ENCODE measurements around the gene USP16. TPM values are rescaled to one million over a fixed set of nuclear protein-coding genes. Genes with fewer than 3 reads are reported as not detected.

USP16 gene
- total RNA-seq, 1 donor from 2014 or later: 13.1 TPM

DNA sequence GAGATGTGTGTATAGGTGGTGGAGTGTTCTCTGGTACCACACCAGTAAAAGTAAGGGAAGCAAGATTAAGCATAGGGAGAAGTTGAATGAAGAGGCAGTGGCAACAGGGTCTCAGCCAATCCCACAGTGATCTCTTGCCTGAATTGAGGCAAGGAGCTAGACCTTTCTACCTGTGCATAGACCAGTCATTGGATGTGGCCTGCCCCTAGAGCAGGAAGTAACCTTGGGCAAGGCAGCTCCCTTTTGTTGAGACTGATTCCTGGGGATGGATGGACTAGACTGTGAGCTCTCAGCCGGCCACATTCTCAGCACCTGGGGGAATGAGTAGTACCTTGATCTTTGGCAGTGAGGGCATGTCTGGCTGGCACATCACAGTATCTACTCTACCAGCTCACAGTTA, 6.4 kb downstream of the USP16 start:
- ATAC-seq (peak; percentile 60), DNase-seq (ENCODE audit: low spot score) (no peak)

DNA sequence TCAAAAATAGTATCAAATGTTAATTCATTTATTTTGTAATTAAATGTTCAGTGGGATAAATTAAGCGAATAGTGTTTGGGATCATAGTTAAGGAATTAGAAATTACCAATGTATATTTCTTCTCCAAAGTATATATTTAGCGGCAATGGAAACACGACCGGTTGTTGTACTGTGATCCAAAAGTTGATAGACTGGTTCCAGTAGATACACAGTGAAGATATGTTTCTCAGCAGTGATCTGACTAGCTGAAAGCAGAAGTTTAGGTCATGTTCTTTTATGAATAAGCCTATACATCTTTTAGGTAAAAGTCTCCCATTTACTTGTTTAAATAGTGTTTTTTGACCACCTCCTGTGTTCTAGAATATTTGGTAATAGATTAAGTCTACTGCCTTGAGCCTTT, 8.8 kb downstream of the USP16 start:
- ATAC-seq: no peak
- DNase-seq (ENCODE audit: low spot score): no peak

DNA sequence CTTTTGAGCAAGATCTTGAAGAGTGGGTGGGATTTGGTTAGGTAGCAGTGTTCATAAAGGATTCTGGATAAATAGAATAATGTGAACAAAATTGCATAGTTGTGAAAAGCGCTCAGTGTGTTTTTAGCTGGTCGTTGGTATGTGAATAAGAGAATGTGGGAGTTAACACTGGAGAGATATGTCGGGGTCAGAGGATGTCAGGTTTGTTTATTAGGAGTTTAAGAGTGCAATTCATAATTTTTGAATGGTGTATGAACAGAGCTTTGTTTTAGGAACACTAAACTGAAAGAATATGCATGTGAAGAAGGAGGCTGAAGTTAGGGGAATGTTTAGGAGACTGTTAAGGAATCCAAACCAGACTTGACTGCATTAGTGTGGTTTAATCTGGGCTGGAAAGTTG, 9.4 kb downstream of the USP16 start:
- no peak for ATAC-seq
- DNase-seq (ENCODE audit: low spot score): no peak

DNA sequence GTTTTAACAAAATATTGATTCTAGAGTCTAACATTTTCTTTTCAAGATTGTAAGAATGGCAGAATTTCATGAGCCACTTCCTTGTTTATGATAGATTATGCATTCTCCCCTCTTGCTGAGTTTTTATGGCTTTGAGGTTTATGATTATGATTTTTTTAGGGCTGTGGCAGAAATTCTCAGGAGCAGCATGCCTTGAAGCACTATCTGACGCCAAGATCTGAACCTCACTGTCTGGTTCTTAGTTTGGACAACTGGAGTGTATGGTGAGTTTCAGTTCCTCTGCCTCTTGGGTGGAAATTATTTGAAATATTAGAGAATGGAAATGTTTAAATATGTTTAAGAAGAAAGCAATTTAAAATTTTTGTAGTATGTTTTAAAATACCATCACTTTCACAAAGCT, 10.2 kb downstream of the USP16 start:
- DNase-seq (ENCODE audit: low spot score) (no peak), ATAC-seq (no peak)

DNA sequence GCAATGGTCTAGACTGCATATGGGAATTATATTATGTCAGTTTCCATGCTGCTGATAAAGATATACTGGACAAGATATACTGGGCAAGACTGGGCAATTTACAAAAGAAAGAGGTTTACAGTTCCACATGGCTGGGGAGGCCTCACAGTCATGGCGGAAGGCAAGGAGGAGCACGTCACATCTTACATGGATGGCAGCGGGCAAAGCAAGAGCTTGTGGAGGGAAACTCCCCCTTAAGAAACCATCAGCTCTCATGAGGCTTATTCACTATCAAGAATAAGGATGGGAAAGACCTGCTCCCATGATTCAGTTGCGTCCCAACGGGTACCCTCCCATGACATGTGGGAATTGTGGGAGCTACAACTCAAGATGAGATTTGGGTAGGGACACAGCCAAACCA, 27.8 kb downstream of the USP16 start:
- DNase-seq (ENCODE audit: low spot score): no peak
- no peak for ATAC-seq

DNA sequence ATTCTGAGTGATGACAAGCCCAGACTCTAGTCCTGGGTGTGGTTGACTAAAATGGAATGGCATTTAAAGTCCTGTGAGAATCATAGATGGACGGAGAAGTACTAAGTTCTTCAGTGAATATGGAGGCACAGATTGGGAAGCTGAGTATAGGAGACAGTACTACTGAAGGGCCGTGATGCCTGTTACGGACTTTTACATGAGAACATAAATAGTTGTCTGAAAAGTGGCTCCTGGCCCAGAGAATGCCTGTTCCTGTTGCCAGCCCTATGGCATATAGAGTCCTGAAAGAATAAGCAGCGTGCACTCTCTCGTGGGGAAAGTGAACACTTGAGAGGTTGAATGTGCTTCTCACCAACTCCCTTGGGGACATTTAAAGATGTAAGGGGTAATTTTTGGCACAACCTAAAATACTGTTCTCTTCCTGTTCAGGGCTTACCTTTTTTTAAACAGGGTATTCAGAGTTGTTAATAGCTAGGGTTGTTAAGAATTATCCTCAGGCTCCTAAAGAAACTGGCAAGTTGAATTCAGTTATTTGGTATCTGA, 28.6 kb downstream of the USP16 start:
- DNase-seq (ENCODE audit: low spot score): no peak

DNA sequence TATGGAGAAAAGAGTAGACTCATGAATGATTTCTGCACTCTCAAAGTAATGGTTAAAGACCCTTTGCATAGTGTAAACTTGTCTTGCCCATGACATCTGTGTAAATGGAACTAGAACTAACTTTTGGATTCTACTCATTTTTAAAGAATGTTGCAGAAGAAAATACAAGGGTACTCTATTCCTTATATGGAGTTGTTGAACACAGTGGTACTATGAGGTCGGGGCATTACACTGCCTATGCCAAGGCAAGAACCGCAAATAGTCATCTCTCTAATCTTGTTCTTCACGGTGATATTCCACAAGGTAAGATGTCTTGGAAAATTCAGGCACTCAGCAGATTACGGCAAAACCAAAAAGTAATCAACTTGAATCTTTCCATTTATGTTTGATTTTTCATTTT, 29.2 kb downstream of the USP16 start:
- ATAC-seq (no peak), DNase-seq (ENCODE audit: low spot score) (no peak)

More for the DNA sequence above, 28.6 kb downstream of the USP16 start:
- no peak for ATAC-seq

DNA sequence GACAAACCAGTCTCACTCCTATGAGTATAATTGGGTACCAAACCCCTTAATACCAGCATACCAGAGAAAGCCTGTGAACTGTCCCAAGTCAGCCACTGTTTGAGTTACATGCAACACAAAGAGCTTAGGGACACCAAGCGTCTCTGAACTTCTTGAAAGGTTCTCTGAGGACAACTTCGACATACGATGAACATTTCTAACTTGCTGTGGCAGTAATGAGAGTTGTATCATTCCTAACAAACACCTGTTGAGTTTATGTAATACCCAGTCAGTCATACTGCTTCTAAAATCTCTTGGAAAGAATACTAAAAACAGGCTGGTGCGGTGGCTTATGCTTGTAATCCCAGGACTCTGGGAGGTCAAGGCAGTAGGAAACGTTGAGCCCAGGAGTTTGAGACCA, 30.6 kb downstream of the USP16 start:
- peak; percentile 12 for ATAC-seq

DNA sequence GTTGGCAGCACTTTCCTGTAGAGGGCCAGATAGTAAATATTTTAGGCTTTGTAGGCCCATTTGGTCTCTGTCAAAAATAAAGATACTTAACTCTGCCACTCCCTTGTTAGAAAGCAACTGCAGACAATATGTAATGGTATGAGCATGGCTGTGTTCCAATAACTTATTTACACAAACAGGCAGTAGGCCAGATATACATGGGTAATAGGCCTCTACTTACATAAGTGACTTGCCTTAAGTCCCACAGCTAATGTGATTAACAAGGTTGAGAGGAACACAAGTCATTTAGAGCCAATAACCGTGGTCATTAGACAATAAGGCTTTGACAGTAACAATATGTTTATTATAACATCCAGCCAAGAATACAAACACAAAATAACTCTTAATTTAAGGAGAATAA, 31.5 kb downstream of the USP16 start:
- ATAC-seq (no peak), DNase-seq (ENCODE audit: low spot score) (no peak)

More for the DNA sequence above, 30.6 kb downstream of the USP16 start:
- DNase-seq (ENCODE audit: low spot score): no peak

DNA sequence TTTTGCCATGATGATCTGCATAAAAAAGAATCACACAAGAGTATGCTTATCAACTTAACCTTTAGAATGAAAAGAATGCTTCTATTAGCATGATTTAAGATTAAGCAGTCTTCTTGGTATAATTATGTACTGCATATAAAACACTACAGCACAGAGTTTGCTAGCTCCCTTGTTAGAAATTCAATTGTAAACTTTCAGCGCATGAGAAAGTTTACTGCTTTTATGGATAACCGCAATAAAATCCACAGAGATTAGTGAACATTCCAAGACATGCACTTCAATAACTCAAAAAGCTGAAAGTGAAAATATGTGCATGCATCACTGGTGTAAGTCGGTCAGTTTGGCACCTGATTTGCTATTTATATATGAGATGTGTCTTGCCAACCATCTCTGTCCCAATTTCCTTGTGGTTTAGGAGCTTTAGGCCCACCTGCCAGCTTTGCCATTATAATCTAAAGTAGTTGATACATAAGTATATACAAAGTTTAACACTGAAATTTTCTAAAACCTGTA, 32.1 kb downstream of the USP16 start:
- no peak for ATAC-seq

DNA sequence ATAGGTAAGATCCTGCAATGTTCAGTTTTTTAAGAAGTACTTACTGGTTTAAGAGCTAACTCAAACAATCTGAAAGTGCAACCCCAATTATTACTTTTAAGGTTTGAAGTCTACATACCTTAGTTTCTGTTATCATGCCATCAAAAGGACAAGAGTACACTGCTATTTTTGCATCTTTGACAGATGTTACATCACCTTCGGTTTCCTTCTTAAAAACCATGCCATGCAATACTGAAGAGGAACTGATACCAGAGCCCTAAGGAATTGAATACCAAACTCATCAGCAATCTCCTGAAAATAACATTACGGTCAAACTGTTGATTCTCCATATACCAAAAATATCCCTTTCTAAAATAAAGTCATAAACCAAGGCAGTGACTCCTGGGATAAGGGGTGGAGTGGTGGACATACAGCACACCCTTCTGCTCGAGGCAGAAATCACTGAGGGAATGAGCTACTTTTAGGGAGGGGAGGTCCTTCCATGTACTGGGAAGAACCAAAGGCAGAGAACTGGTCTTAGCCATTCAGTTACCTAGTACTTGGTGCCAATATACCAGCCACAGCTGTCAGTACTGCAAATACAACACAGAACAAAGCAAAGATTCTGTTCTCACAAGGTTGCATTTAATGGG, 40.5 kb downstream of the USP16 start:
- DNase-seq (ENCODE audit: low spot score) (no peak), ATAC-seq (no peak)

More for the DNA sequence above, 32.1 kb downstream of the USP16 start:
- no peak for DNase-seq (ENCODE audit: low spot score)

DNA sequence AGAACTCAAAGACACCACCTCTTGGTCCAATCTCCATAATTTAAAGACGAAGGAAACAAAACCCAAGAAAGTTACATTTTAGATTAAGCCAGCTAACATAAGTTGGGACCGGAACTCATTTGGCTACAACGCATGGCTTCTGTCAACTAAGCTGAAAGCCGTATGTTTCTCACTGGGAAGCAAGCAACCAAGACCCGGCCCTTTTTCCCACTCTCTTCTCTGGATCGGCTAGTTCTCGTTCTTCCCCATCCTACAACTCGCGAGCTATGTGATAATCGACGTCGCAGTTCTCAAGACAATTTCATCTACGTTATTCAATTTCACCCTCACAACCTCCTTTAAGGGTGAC, 48.4 kb downstream of the USP16 start:
- no peak for DNase-seq (ENCODE audit: low spot score)
- peak; percentile 1 for ATAC-seq

DNA sequence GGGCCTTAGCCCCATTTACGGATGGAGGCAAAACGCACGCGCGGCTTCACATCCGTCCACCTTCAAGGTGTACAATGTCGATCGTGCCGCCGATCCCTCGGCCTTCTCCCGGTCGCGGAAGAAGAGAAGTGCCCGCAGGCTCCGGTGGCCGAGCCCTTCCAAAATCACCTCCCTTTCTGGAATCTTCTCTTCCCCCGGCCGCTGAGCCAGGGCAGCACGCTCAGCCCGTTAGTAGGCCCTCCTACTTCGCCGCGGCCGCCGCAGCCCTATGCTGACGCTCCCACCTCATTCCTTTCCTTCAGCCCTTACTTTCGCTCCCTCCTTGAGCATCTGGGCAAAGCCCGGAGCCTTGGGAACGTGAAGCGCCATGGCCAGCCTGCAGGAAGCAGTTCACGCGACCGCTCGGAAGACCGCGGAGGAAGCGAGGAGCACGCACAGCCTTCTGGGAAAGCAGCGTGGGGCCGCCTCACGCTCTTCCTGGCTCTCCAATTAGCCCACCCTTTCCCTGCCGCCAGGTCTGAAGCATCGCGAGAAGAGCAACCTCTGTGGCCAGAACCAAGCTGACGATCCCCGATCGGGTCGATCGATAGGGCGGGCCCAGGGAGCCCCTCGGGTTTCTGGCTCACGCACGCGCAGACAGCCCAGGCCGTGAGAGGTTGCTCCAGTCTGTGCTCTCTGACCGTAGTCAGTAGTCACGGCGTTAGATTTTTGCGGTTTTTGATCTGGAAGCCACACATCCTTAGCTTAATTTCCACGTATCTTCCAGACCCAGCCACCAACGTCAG, 48.9 kb downstream of the USP16 start, which contains the start of gene CCT8:
TSS of gene CCT8 (minus strand) at position 427 of the 785 bp plus-strand sequence. CDS start at position 369, 58 bp downstream.
- ATAC-seq: peak; percentile 94

DNA sequence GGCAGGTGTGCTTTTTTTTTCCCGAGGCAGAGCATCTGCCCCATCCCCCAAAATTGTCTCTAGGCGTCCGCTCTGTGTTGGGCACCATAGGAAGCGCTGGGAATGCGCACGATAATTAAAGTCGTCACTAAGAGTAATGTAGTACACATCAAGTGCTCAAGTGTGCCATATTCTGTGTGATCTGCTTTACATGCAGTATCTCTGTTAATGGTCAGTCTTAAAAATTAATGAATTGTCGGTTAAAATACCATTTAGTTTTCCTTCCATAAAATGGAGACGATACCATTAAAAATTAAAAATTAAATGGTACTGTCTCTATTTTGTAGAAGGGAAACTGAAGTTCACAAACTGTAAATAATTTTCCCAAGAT, 49.5 kb downstream of the USP16 start:
- DNase-seq (ENCODE audit: low spot score): no peak
- ATAC-seq: peak; percentile 56

More for the DNA sequence above, 48.9 kb downstream of the USP16 start, which contains the start of gene CCT8:
- DNase-seq (ENCODE audit: low spot score): peak; percentile 99

DNA sequence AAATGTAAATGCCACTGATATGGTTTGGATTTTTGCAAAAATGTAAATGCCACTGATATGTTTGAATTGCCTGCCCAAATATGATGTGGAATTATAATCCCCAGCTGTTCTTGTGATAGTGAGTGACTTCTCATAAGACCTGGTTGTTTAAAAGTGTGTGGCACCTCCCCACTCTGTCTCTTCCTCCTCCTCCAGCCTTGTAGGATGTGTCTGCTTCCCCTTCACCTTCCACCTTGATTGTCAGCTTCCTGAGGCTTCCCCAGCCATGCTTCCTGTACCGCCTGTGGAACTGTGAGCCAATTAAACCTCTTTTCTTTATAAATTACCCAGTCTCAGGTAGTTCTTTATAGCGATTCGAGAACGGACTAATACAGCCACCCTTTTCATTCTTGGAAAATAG, 50.3 kb downstream of the USP16 start:
- no peak for DNase-seq (ENCODE audit: low spot score)
- ATAC-seq: no peak

DNA sequence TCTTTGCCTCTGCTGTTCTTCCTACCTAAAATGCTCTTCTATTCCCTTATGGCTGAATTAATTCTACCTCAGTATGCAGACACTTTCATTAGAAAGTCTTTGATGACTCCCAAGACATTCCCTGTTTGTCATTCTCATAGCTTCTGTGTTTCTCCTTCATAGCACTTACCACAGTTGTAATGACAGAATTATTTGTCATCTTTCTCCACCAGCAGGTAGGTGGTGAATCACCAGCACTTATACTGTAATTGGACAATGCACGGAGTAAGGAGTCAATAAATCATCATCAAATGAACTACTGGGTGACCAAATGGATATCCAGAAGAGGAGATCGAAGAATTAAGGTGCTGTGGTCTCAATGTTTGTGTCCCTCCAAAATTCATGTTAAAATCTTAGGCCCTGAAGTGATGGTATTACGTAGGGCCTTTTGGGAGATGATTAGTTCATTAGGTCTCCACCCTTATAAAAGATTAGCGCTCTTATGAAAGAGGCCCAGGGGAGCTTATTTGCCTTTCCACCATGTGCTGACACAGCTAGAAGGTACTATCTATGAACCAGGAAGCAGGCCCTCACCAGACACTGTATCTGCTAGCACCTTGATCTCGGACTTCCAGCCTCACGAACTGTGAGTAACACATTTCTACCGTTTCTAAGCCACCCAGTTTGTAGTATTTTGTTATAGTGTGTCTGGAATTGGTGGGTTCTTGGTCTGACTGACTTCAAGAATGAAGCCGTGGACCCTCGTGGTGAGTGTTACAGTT, 51.4 kb downstream of the USP16 start:
- DNase-seq (ENCODE audit: low spot score) (no peak), ATAC-seq (no peak)

DNA sequence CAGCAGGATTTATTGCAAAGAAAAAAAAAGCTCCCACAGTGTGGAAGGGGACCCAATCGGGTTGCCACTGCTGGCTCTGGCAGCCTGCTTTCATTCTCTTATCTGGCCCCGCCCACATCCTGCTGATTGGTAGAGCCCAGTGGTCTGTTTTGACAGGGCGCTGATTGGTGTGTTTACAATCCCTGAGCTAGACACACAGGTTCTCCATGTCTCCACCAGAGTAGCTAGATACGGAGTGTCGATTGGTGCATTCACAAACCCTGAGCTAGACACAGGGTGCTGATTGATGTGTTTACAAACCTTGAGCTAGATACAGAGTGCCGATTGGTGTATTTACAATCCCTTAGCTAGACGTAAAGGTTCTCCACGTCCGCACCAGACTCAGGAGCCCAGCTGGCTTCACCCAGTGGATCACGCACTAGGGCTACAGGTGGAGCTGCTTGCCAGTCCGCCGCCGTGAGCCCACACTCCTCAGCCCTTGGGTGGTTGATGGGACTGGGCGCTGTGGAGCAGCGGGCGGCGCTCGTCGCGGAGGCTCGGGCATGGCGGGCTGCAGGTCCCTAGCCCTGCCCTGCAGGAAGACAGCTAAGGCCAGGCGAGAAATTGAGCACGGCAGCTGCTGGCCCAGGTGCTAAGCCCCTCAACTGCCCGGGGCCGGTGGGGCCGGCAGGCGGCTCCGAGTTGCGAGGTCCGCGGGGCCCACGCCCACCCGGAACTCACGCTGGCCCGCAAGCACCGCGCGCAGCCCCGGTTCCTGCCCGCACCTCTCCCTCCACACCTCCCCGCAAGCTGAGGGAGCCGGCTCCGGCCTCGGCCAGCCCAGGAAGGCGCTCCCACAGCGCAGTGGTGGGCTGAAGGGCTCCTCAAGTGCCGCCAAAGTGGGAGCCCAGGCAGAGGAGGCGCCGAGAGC, 52.5 kb downstream of the USP16 start:
- peak; percentile 71 for DNase-seq (ENCODE audit: low spot score)
- peak; percentile 11 for ATAC-seq

DNA sequence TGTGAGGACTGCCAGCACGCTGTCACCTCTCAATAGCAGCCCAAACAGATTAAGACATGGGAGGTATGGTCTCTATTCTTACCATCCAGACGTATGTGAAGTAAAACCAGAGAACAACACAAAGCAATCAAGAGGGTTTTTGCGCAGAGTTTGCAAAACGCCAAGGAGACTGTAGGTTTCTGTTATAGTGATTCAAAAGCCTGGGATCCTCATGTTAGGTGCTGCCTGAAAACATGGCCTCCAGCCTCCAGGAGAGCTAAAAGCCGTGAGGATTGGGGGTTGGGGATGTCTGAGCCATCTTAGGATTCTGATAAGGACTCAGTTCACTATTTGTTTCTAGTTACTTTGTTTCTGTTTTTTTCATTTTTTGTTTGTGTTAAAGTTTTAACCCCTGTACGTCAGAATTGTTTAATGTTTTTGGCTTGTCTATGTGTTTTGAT, 53.2 kb downstream of the USP16 start:
- peak; percentile 14 for ATAC-seq
- DNase-seq (ENCODE audit: low spot score): no peak

DNA sequence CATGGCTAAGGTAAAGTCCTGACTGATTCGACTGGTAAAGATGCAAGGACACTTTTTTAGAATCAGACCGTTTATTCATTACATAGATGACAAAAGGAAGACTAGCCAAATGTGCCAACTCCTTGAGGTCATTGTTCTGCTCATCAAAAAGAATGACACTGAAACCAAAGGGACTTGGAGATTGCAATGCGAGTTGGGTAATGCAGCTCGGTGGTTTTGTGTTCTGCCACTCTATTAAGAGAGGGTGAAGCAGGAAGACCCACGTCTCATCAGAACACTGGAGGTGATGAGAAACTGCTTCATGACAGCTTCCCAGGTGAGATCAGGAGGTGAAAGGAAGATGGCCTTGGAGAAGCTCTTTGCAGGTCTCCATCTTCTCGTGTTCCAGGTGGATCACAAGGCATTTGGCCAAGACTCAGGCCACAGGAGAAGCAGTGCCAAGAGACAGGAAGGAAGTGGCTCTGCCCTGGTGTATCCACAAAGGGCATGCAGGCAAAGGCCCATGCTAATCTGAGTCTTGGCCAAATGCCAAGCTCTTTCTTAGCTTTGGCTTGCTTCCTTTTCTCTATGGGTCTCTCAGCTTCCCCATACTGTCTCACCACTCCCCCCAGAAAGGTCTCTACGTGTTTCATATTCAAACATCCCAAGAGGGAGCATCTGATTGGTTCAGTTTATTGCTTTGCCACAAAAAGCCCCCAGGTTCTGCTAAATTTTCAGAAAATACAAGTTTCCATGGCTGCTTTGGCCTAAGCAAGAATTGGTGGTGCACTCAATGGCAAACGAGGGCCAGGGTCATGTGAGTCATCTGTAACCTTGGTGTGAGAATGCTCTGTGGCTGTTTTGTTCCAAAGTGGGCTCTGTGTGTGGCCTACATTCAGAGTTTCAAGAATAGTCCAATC, 54.6 kb downstream of the USP16 start:
- no peak for ATAC-seq
- DNase-seq (ENCODE audit: low spot score): no peak
